Dermis blood vessel endothelial cell (primary cell): ENCODE measurements around the gene DAB2. TPM values are rescaled to one million over a fixed set of nuclear protein-coding genes. Genes with fewer than 3 reads are reported as not detected.

Experiments
- DNase-seq: peaks from one replicate; pipeline ENCODE4 v3.0.0; 2010
- total RNA-seq: library from RNA; depleted of rRNA; stranded (reverse); fragments of >200 nt; gene quantifications from 2 replicates; pipeline ENCODE4 v1.2.3, GENCODE V29; 2014

DAB2 gene
- total RNA-seq = 118 and 129 TPM in 2 replicates

GRCh38 chr5:39424736-39425637 is at the start of gene DAB2:
DAB2 (minus strand) TSS chr5:39424980; CDS start chr5:39394320, 30,660 bp downstream.
- peak; percentile 97 for DNase-seq

- no peak for DNase-seq
These were observed 48.5 kb upstream of the DAB2 start for GRCh38 chr5:39473156-39473775.

- no peak for DNase-seq
These were observed 47.2 kb upstream of the DAB2 start for GRCh38 chr5:39471836-39472508.

GRCh38 chr5:39470811-39471210 is 46.0 kb upstream of the DAB2 start:
- DNase-seq = no peak

GRCh38 chr5:39469777-39470415 is 45.1 kb upstream of the DAB2 start:
- DNase-seq = peak; percentile 10

- DNase-seq = no peak
These were observed 44.4 kb upstream of the DAB2 start for GRCh38 chr5:39469176-39469575.

GRCh38 chr5:39466846-39467245 is 42.1 kb upstream of the DAB2 start:
- no peak for DNase-seq

GRCh38 chr5:39465843-39466242 is 41.1 kb upstream of the DAB2 start:
- peak; percentile 66 for DNase-seq

GRCh38 chr5:39465097-39465496 is 40.3 kb upstream of the DAB2 start:
- peak; percentile 32 for DNase-seq

- DNase-seq = no peak
These were observed 39.3 kb upstream of the DAB2 start for GRCh38 chr5:39464088-39464487.

GRCh38 chr5:39462211-39462610 is 37.4 kb upstream of the DAB2 start:
- no peak for DNase-seq

GRCh38 chr5:39461007-39461682 is 36.4 kb upstream of the DAB2 start:
- DNase-seq = no peak

- DNase-seq = no peak
These were observed 35.1 kb upstream of the DAB2 start for GRCh38 chr5:39459907-39460306.

GRCh38 chr5:39459071-39459470 is 34.3 kb upstream of the DAB2 start:
- DNase-seq = no peak

- no peak for DNase-seq
These were observed 30.9 kb upstream of the DAB2 start for GRCh38 chr5:39455645-39456044.

- no peak for DNase-seq
These were observed 28.8 kb upstream of the DAB2 start for GRCh38 chr5:39453606-39454005.

- DNase-seq = no peak
These were observed 28.1 kb upstream of the DAB2 start for GRCh38 chr5:39452846-39453245.

GRCh38 chr5:39451276-39451941 is 26.6 kb upstream of the DAB2 start:
- no peak for DNase-seq

GRCh38 chr5:39450487-39450886 is 25.7 kb upstream of the DAB2 start:
- no peak for DNase-seq

GRCh38 chr5:39449591-39449990 is 24.8 kb upstream of the DAB2 start:
- no peak for DNase-seq

GRCh38 chr5:39448506-39449128 is 23.8 kb upstream of the DAB2 start:
- no peak for DNase-seq
